IMR-90 (cell line): ENCODE measurements around the gene PFDN1.
"Not testable (repeated sequence)": the region's sequence is repeated elsewhere in the genome, so short reads cannot be mapped to it uniquely, and the experiment has no call there.

Source experiments
- FOS ChIP-seq: fragments of 150-350 bp; IDR thresholded peaks from 2 replicates; pipeline ENCODE4 v1.6.1; 2016; ENCODE audit warnings: low read depth, low read length
- MAZ ChIP-seq: IDR thresholded peaks from 2 replicates; pipeline ENCODE4 v1.6.1; 2012; ENCODE audit warnings: low read depth, mild to moderate bottlenecking, low read length, improper control_type of control experiment, moderate library complexity, borderline replicate concordance
- MXI1 ChIP-seq: IDR thresholded peaks from 2 replicates; pipeline ENCODE4 v1.6.1; 2012; ENCODE audit warnings: low read depth, mild to moderate bottlenecking, low read length, moderate library complexity, borderline replicate concordance
- POLR2A ChIP-seq: IDR thresholded peaks from 2 replicates; pipeline ENCODE4 v1.6.1; 2012; ENCODE audit warnings: mild to moderate bottlenecking, low read depth, low read length
- RAD21 ChIP-seq: IDR thresholded peaks from 2 replicates; pipeline ENCODE4 v1.6.1; 2012; ENCODE audit warnings: low read length, improper control_type of control experiment
- RCOR1 ChIP-seq: IDR thresholded peaks from 2 replicates; pipeline ENCODE4 v1.6.1; 2012; ENCODE audit warnings: mild to moderate bottlenecking, low read length, improper control_type of control experiment; ENCODE audit not compliant: insufficient replicate concordance
- SMC3 ChIP-seq: fragments of 150-350 bp; IDR thresholded peaks from 2 replicates; pipeline ENCODE4 v1.6.1; 2016; ENCODE audit warnings: low read depth, mild to moderate bottlenecking, antibody characterized with exemption, low read length, moderate library complexity
- TF ChIP-seq, protein P1 (sequence below): conservative IDR thresholded peaks from 2 replicates; pipeline ENCODE4 v1.5.1; 2012; ENCODE audit warnings: mild to moderate bottlenecking, low read depth, low read length, improper control_type of control experiment
- TF ChIP-seq, protein P2 (sequence below): fragments of 150-350 bp; IDR thresholded peaks from 2 replicates; pipeline ENCODE4 v1.6.1; 2016; ENCODE audit warnings: low read depth, mild to moderate bottlenecking, low read length, moderate library complexity, borderline replicate concordance
- TF ChIP-seq, protein P3 (sequence below): fragments of 150-350 bp; IDR thresholded peaks from 2 replicates; pipeline ENCODE4 v1.6.1; 2017; ENCODE audit warnings: mild to moderate bottlenecking, antibody characterized with exemption, low read length, low read depth

DNA sequence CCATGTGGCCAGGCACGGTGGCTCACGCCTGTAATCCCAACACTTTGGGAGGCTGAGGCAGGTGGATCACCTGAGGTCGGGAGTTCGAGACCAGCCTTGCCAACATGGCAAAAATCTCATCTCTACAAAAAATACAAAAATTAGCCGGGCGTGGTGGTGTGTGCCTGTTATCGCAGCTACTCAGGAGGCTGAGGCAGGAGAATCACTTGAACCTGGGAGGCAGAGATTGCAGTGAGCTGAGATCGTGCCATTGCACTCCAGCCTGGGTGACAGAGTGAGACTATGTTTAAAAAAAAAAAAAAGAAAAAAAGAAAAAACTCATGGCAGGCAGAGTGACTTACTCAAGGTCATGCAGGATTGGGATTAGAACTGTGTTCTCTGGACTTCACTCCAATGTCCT lies 40.9 kb upstream of the PFDN1 start:
- not testable (repeated sequence) for TF ChIP-seq POLR2A, RAD21, MAZ, MXI1, FOS, RCOR1, SMC3
- TF ChIP-seq, protein P1, sequence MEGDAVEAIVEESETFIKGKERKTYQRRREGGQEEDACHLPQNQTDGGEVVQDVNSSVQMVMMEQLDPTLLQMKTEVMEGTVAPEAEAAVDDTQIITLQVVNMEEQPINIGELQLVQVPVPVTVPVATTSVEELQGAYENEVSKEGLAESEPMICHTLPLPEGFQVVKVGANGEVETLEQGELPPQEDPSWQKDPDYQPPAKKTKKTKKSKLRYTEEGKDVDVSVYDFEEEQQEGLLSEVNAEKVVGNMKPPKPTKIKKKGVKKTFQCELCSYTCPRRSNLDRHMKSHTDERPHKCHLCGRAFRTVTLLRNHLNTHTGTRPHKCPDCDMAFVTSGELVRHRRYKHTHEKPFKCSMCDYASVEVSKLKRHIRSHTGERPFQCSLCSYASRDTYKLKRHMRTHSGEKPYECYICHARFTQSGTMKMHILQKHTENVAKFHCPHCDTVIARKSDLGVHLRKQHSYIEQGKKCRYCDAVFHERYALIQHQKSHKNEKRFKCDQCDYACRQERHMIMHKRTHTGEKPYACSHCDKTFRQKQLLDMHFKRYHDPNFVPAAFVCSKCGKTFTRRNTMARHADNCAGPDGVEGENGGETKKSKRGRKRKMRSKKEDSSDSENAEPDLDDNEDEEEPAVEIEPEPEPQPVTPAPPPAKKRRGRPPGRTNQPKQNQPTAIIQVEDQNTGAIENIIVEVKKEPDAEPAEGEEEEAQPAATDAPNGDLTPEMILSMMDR = not testable (repeated sequence)
- TF ChIP-seq, protein P2, sequence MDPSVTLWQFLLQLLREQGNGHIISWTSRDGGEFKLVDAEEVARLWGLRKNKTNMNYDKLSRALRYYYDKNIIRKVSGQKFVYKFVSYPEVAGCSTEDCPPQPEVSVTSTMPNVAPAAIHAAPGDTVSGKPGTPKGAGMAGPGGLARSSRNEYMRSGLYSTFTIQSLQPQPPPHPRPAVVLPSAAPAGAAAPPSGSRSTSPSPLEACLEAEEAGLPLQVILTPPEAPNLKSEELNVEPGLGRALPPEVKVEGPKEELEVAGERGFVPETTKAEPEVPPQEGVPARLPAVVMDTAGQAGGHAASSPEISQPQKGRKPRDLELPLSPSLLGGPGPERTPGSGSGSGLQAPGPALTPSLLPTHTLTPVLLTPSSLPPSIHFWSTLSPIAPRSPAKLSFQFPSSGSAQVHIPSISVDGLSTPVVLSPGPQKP = not testable (repeated sequence)
- TF ChIP-seq, protein P3, sequence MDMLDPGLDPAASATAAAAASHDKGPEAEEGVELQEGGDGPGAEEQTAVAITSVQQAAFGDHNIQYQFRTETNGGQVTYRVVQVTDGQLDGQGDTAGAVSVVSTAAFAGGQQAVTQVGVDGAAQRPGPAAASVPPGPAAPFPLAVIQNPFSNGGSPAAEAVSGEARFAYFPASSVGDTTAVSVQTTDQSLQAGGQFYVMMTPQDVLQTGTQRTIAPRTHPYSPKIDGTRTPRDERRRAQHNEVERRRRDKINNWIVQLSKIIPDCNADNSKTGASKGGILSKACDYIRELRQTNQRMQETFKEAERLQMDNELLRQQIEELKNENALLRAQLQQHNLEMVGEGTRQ = not testable (repeated sequence)
